IMR-90 (cell line): ENCODE measurements around the gene DSE. TPM values are rescaled to one million over a fixed set of nuclear protein-coding genes. Genes with fewer than 3 reads are reported as not detected.

Source experiments
- ATAC-seq: fragments of 200-7000 bp; cut with Tn5 transposase; 2 replicates; pipeline ENCODE4 v1.9.1; 2020; ENCODE audit warnings: low read depth, mild to moderate bottlenecking, moderate library complexity
- BruUV-seq: library from RNA; stranded (reverse); fragments of 400-500 nt; replicated peaks from 2 replicates; lab custom pipeline; 2021; lab: Mats Ljungman, UMichigan
- CTCF ChIA-PET: fragments of 300-600 bp; formaldehyde crosslinking; extraction: SDS; loops from one replicate; lab custom pipeline; 2021; ENCODE audit warnings: antibody characterized with exemption; lab: Yijun Ruan, JAX
- POLR2A ChIA-PET: fragments of 300-600 bp; sonication (Branson Sonifier 250); formaldehyde crosslinking; loops from one replicate; lab custom pipeline; 2022; ENCODE audit warnings: antibody characterized with exemption; ENCODE audit not compliant: unreplicated experiment; lab: Charles Lee
- DNase-seq: peaks from one replicate; pipeline ENCODE4 v3.0.0; 2013
- H2AFZ ChIP-seq: replicated peaks from 2 replicates; pipeline ENCODE3; 2013; ENCODE audit warnings: low read length, mild to moderate bottlenecking; ENCODE audit not compliant: poor library complexity
- H2AK5ac ChIP-seq: 2 replicates; pipeline ENCODE4 v1.6.1; 2013; ENCODE audit warnings: low read depth, low read length, inconsistent platforms
- H2AK9ac ChIP-seq: replicated peaks from 2 replicates; pipeline ENCODE3; 2013; ENCODE audit warnings: mild to moderate bottlenecking, low read depth, low read length, moderate library complexity; ENCODE audit not compliant: poor library complexity
- H2BK120ac ChIP-seq: 2 replicates; pipeline ENCODE4 v1.6.1; 2013; ENCODE audit warnings: low read depth, low read length, inconsistent platforms
- H2BK15ac ChIP-seq: 3 replicates; pipeline ENCODE4 v1.6.1; 2013; ENCODE audit warnings: low read depth, low read length, inconsistent platforms
- H2BK20ac ChIP-seq: 2 replicates; pipeline ENCODE4 v1.6.1; 2013; ENCODE audit warnings: low read depth, mild to moderate bottlenecking, inconsistent platforms, low read length, moderate library complexity
- H2BK5ac ChIP-seq: 2 replicates; pipeline ENCODE4 v1.6.1; 2013; ENCODE audit warnings: mild to moderate bottlenecking, low read depth, low read length, inconsistent platforms; ENCODE audit not compliant: poor library complexity, severe bottlenecking
- H3K14ac ChIP-seq: replicated peaks from 2 replicates; pipeline ENCODE4 v1.6.1; 2013; ENCODE audit warnings: low read depth, low read length, inconsistent platforms
- H3K18ac ChIP-seq: 2 replicates; pipeline ENCODE4 v1.6.1; 2013; ENCODE audit warnings: low read depth, low read length, control low read depth
- H3K23ac ChIP-seq: 2 replicates; pipeline ENCODE4 v1.6.1; 2013; ENCODE audit warnings: low read depth, low read length, inconsistent platforms
- H3K27ac ChIP-seq: 2 replicates; pipeline ENCODE4 v1.5.1; 2013; ENCODE audit warnings: mild to moderate bottlenecking, control low read depth, low read length; ENCODE audit not compliant: insufficient read depth
- H3K27me3 ChIP-seq: 2 replicates; pipeline ENCODE4 v1.6.1; 2013; ENCODE audit warnings: low read length; ENCODE audit not compliant: control insufficient read depth, insufficient read depth
- H3K36me3 ChIP-seq: 2 replicates; pipeline ENCODE4 v1.6.1; 2013; ENCODE audit warnings: low read length, mixed read lengths; ENCODE audit not compliant: control insufficient read depth, insufficient read depth
- H3K4ac ChIP-seq: 2 replicates; pipeline ENCODE4 v1.6.1; 2013; ENCODE audit warnings: low read depth, low read length, inconsistent platforms
- H3K4me1 ChIP-seq: 2 replicates; pipeline ENCODE4 v1.6.1; 2013; ENCODE audit warnings: low read length, mixed read lengths; ENCODE audit not compliant: control insufficient read depth, insufficient read depth
- H3K4me2 ChIP-seq: 2 replicates; pipeline ENCODE4 v1.6.1; 2013; ENCODE audit warnings: low read depth, mild to moderate bottlenecking, control low read depth, low read length, moderate library complexity
- H3K4me3 ChIP-seq: 2 replicates; pipeline ENCODE4 v1.5.1; 2013; ENCODE audit warnings: low read depth, mild to moderate bottlenecking, control low read depth, low read length, moderate library complexity; ENCODE audit not compliant: insufficient read depth
- H3K56ac ChIP-seq: 2 replicates; pipeline ENCODE4 v1.6.1; 2013; ENCODE audit warnings: low read length, inconsistent platforms; ENCODE audit not compliant: insufficient read depth; ENCODE audit errors: extremely low read depth
- H3K79me1 ChIP-seq, 2 experiments: 2 replicates each; pipeline ENCODE4 v1.6.1; 2013; ENCODE audit warnings: low read length in 2 of 2, inconsistent platforms in 1 of 2, low read depth in 1 of 2
- H3K9ac ChIP-seq: 2 replicates; pipeline ENCODE4 v1.6.1; 2013; ENCODE audit warnings: low read depth, low read length, control low read depth
- H3K9me1 ChIP-seq: 2 replicates; pipeline ENCODE4 v1.6.1; 2013; ENCODE audit warnings: low read length, inconsistent platforms; ENCODE audit not compliant: insufficient read depth
- H3K9me3 ChIP-seq: 2 replicates; pipeline ENCODE4 v1.6.1; 2013; ENCODE audit warnings: low read length; ENCODE audit not compliant: control insufficient read depth, insufficient read depth
- H4K20me1 ChIP-seq: 2 replicates; pipeline ENCODE4 v1.6.1; 2013; ENCODE audit warnings: low read length, inconsistent platforms; ENCODE audit not compliant: insufficient read depth
- H4K5ac ChIP-seq: 2 replicates; pipeline ENCODE4 v1.6.1; 2013; ENCODE audit warnings: mild to moderate bottlenecking, low read depth, low read length, control low read depth
- H4K8ac ChIP-seq, 2 experiments: 2 replicates each; pipeline ENCODE4 v1.6.1; 2013; ENCODE audit warnings: low read depth in 2 of 2, low read length in 2 of 2, control low read depth in 1 of 2, inconsistent platforms in 1 of 2
- H4K91ac ChIP-seq: 2 replicates; pipeline ENCODE4 v1.6.1; 2013; ENCODE audit warnings: low read depth, low read length, inconsistent platforms; ENCODE audit not compliant: insufficient read depth
- BHLHE40 ChIP-seq: fragments of 150-350 bp; IDR thresholded peaks from 2 replicates; pipeline ENCODE4 v1.6.1; 2016; ENCODE audit warnings: mild to moderate bottlenecking, low read depth, low read length
- CEBPB ChIP-seq: IDR thresholded peaks from 2 replicates; pipeline ENCODE4 v1.6.1; 2012; ENCODE audit warnings: low read depth, low read length, improper control_type of control experiment
- CHD1 ChIP-seq: IDR thresholded peaks from 2 replicates; pipeline ENCODE4 v1.6.1; 2012; ENCODE audit warnings: low read depth, low read length, improper control_type of control experiment
- FOS ChIP-seq: fragments of 150-350 bp; IDR thresholded peaks from 2 replicates; pipeline ENCODE4 v1.6.1; 2016; ENCODE audit warnings: low read depth, low read length
- MAFK ChIP-seq: IDR thresholded peaks from 2 replicates; pipeline ENCODE4 v1.6.1; 2012; ENCODE audit warnings: low read depth, low read length, improper control_type of control experiment
- MAZ ChIP-seq: IDR thresholded peaks from 2 replicates; pipeline ENCODE4 v1.6.1; 2012; ENCODE audit warnings: low read depth, mild to moderate bottlenecking, low read length, improper control_type of control experiment, moderate library complexity, borderline replicate concordance
- MXI1 ChIP-seq: IDR thresholded peaks from 2 replicates; pipeline ENCODE4 v1.6.1; 2012; ENCODE audit warnings: low read depth, mild to moderate bottlenecking, low read length, moderate library complexity, borderline replicate concordance
- NFE2L2 ChIP-seq: fragments of 150-350 bp; IDR thresholded peaks from 2 replicates; pipeline ENCODE4 v1.6.1; 2016; ENCODE audit warnings: low read depth, mild to moderate bottlenecking, low read length
- POLR2A ChIP-seq: IDR thresholded peaks from 2 replicates; pipeline ENCODE4 v1.6.1; 2012; ENCODE audit warnings: mild to moderate bottlenecking, low read depth, low read length
- RAD21 ChIP-seq: IDR thresholded peaks from 2 replicates; pipeline ENCODE4 v1.6.1; 2012; ENCODE audit warnings: low read length, improper control_type of control experiment
- RCOR1 ChIP-seq: IDR thresholded peaks from 2 replicates; pipeline ENCODE4 v1.6.1; 2012; ENCODE audit warnings: mild to moderate bottlenecking, low read length, improper control_type of control experiment; ENCODE audit not compliant: insufficient replicate concordance
- RFX5 ChIP-seq: IDR thresholded peaks from 2 replicates; pipeline ENCODE4 v1.8.0; 2012; ENCODE audit warnings: low read depth, mild to moderate bottlenecking, low read length, moderate library complexity
- SMC3 ChIP-seq: fragments of 150-350 bp; IDR thresholded peaks from 2 replicates; pipeline ENCODE4 v1.6.1; 2016; ENCODE audit warnings: low read depth, mild to moderate bottlenecking, antibody characterized with exemption, low read length, moderate library complexity
- WGBS, 2 experiments: methylation state at CpG; one replicate each; pipeline versions ENCODE4 v1.1.5 to v1.1.7; 2013; ENCODE audit warnings: missing lambda C conversion rate in 2 of 2; ENCODE audit not compliant: insufficient read length in 1 of 2; ENCODE audit errors: extremely low coverage in 2 of 2; 5-methylcytosine and 5-hydroxymethylcytosine counted together
- dilution Hi-C: fragments of 300-500 bp; cut with HindIII; formaldehyde crosslinking; loops from one replicate; pipeline ENCODE4 v1.14.3; 2018; ENCODE audit warnings: low sequenced_read_pairs; ENCODE audit not compliant: unreplicated experiment
- in situ Hi-C: fragments of 300-500 bp; cut with MboI; formaldehyde crosslinking; loops from 3 replicates; pipeline ENCODE4 v1.14.3; 2019; ENCODE audit warnings: low sequenced_read_pairs, inconsistent platforms, mixed read lengths
- intact Hi-C: fragments of 100-400 bp; cut with micrococcal nuclease; formaldehyde crosslinking; loops from 2 replicates; pipeline ENCODE4 v1.10.0; 2022
- polyA plus RNA-seq, 3 experiments: library from polyadenylated mRNA; depleted of rRNA; stranded (reverse); fragments of >200 nt; gene quantifications; 2 replicates each; pipeline ENCODE4 v1.2.3, GENCODE V29; 2012; ENCODE audit warnings: low replicate concordance in 1 of 3
- total RNA-seq: library from RNA; depleted of rRNA; stranded (reverse); fragments of >200 nt; gene quantifications from 2 replicates; pipeline ENCODE4 v1.2.3, GENCODE V29; 2012
- TF ChIP-seq, protein P1 (sequence below): fragments of 150-350 bp; IDR thresholded peaks from 2 replicates; pipeline ENCODE4 v1.6.1; 2017; ENCODE audit warnings: mild to moderate bottlenecking, antibody characterized with exemption, low read length, low read depth
- TF ChIP-seq, protein P2 (sequence below): fragments of 150-350 bp; IDR thresholded peaks from 2 replicates; pipeline ENCODE4 v1.6.1; 2016; ENCODE audit warnings: low read depth, mild to moderate bottlenecking, low read length, moderate library complexity, borderline replicate concordance
- TF ChIP-seq, protein P3 (sequence below): conservative IDR thresholded peaks from 2 replicates; pipeline ENCODE4 v1.5.1; 2012; ENCODE audit warnings: mild to moderate bottlenecking, low read depth, low read length, improper control_type of control experiment

The DSE gene
- total and polyA plus RNA-seq, 2 of the 4 experiments (the other 2 are of a cell fraction) = 48.0 to 154 TPM

DNA sequence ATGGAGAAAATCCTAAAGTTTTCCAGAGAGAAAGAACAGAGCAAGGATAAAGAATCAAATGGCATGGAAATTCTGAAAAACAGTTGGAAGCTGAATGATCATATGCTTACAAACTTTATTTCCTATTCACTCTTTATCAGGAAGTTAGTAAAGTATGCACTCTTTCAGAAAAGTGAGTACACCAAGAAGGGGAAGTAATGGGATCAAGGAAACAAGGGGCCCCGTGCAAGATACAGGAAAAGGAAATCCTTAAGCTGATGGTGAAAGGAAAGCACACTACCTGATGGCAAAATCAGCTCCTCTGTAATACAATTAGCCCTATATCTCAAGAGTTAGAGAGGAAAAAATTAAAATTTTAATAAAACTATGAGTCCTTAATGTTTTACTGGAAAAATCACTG lies 104.4 kb downstream of the DSE start:
- Histone ChIP-seq H3K4me2 (no peak overlapping the region), H3K4ac (no peak overlapping the region), H3K9me3 (no peaks in the 10 kb centered on the region), H3K14ac (no peak overlapping the region), H2BK5ac (no peak overlapping the region), H4K91ac (no peak overlapping the region), H3K27ac (no peak overlapping the region), H4K20me1 (no peaks in the 10 kb centered on the region), H3K27me3 (no peaks in the 10 kb centered on the region), H2AK9ac (no peak overlapping the region), H3K9me1 (no peaks in the 10 kb centered on the region), H4K5ac (no peak overlapping the region), H2AK5ac (no peak overlapping the region), H2AFZ (no peak overlapping the region), H4K8ac (no peak overlapping the region), H3K23ac (no peak overlapping the region), H2BK20ac (no peak overlapping the region), H2BK120ac (no peak overlapping the region), H3K18ac (no peak overlapping the region), H3K9ac (no peak overlapping the region), H3K4me3 (no peak overlapping the region), H3K79me1 (no peaks in the 10 kb centered on the region), H2BK15ac (no peak overlapping the region), H3K4me1 (no peaks in the 10 kb centered on the region), H3K36me3 (no peaks in the 10 kb centered on the region), H3K56ac (no peak overlapping the region)
- POLR2A ChIA-PET = no interaction called here
- no TSS peak for BruUV-seq
- CTCF ChIA-PET = no interaction called here
- dilution Hi-C loops (no loop called here), in situ Hi-C loops (no loop called here), intact Hi-C loops (no loop called here)
- TF ChIP-seq, protein P1, sequence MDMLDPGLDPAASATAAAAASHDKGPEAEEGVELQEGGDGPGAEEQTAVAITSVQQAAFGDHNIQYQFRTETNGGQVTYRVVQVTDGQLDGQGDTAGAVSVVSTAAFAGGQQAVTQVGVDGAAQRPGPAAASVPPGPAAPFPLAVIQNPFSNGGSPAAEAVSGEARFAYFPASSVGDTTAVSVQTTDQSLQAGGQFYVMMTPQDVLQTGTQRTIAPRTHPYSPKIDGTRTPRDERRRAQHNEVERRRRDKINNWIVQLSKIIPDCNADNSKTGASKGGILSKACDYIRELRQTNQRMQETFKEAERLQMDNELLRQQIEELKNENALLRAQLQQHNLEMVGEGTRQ = no peak
- no peak for TF ChIP-seq RAD21
- no peak for TF ChIP-seq MXI1
- no peak for TF ChIP-seq POLR2A
- no peak for TF ChIP-seq BHLHE40
- no peak for TF ChIP-seq MAZ
- no peak for TF ChIP-seq MAFK
- TF ChIP-seq CEBPB = no peak
- TF ChIP-seq SMC3 = no peak
- TF ChIP-seq, protein P2, sequence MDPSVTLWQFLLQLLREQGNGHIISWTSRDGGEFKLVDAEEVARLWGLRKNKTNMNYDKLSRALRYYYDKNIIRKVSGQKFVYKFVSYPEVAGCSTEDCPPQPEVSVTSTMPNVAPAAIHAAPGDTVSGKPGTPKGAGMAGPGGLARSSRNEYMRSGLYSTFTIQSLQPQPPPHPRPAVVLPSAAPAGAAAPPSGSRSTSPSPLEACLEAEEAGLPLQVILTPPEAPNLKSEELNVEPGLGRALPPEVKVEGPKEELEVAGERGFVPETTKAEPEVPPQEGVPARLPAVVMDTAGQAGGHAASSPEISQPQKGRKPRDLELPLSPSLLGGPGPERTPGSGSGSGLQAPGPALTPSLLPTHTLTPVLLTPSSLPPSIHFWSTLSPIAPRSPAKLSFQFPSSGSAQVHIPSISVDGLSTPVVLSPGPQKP = no peak
- TF ChIP-seq FOS = no peak
- TF ChIP-seq NFE2L2 = no peak
- TF ChIP-seq RCOR1 = no peak
- TF ChIP-seq RFX5 = no peak
- TF ChIP-seq, protein P3, sequence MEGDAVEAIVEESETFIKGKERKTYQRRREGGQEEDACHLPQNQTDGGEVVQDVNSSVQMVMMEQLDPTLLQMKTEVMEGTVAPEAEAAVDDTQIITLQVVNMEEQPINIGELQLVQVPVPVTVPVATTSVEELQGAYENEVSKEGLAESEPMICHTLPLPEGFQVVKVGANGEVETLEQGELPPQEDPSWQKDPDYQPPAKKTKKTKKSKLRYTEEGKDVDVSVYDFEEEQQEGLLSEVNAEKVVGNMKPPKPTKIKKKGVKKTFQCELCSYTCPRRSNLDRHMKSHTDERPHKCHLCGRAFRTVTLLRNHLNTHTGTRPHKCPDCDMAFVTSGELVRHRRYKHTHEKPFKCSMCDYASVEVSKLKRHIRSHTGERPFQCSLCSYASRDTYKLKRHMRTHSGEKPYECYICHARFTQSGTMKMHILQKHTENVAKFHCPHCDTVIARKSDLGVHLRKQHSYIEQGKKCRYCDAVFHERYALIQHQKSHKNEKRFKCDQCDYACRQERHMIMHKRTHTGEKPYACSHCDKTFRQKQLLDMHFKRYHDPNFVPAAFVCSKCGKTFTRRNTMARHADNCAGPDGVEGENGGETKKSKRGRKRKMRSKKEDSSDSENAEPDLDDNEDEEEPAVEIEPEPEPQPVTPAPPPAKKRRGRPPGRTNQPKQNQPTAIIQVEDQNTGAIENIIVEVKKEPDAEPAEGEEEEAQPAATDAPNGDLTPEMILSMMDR = no peak
- TF ChIP-seq CHD1 = no peak
- ATAC-seq (no peak), DNase-seq (no peak)
- no CpG with 5 or more reads among the region's 1 CpG for WGBS, 2 experiments
